Astrocyte of the cerebellum (primary cell): Measurements from ENCODE around the gene GNG2.
A peak's percentile ranks its signal among the peaks of the same experiment; 100 is the strongest.

Source experiments
- DNase-seq: peaks from one replicate; pipeline ENCODE4 v3.0.0-alpha.2; 2011; ENCODE audit warnings: low read depth
- H3K4me3 ChIP-seq: 2 replicates; pipeline ENCODE4 v1.5.1; 2011; ENCODE audit warnings: mild to moderate bottlenecking, low read depth, low read length, moderate library complexity
- CTCF ChIP-seq: IDR thresholded peaks from 2 replicates; pipeline ENCODE4 v1.5.1; 2012; ENCODE audit warnings: low read length, low read depth, moderate library complexity, mild to moderate bottlenecking; ENCODE audit errors: missing control alignments
- in situ Hi-C: cut with HindIII; loops from 2 replicates; pipeline ENCODE4 v1.10.0; 2017; ENCODE audit warnings: low sequenced_read_pairs

GNG2 gene

GRCh38 chr14:51869411-51870100, 9.1 kb downstream of the GNG2 start:
- in situ Hi-C loops: no loop called here
- no peak overlapping the region for H3K4me3 ChIP-seq
- no peak for DNase-seq

GRCh38 chr14:51870606-51871005, 10.2 kb downstream of the GNG2 start:
- no peak for DNase-seq
- no peak for TF ChIP-seq CTCF
- in situ Hi-C loops: no loop called here

More at GRCh38 chr14:51869411-51870100, 9.1 kb downstream of the GNG2 start:
- TF ChIP-seq CTCF: no peak

GRCh38 chr14:51871846-51872245, 11.4 kb downstream of the GNG2 start:
- no peak for DNase-seq
- no peak for TF ChIP-seq CTCF
- no peak overlapping the region for H3K4me3 ChIP-seq
- in situ Hi-C loops: no loop called here

More at GRCh38 chr14:51870606-51871005, 10.2 kb downstream of the GNG2 start:
- H3K4me3 ChIP-seq: no peak overlapping the region

GRCh38 chr14:51872396-51872795, 12.0 kb downstream of the GNG2 start:
- in situ Hi-C loops: no loop called here
- TF ChIP-seq CTCF: no peak
- no peak overlapping the region for H3K4me3 ChIP-seq
- no peak for DNase-seq

GRCh38 chr14:51873221-51873893, 12.9 kb downstream of the GNG2 start:
- no peak overlapping the region for H3K4me3 ChIP-seq
- DNase-seq: peak; percentile 89
- in situ Hi-C loops: no loop called here
- TF ChIP-seq CTCF: no peak

- DNase-seq: no peak
- in situ Hi-C loops: no loop called here
- TF ChIP-seq CTCF: no peak
- H3K4me3 ChIP-seq: no peak overlapping the region
Measured at GRCh38 chr14:51877810-51878209, 17.4 kb downstream of the GNG2 start.
